ENCODE data around the gene EOGT.

EOGT gene

DNA sequence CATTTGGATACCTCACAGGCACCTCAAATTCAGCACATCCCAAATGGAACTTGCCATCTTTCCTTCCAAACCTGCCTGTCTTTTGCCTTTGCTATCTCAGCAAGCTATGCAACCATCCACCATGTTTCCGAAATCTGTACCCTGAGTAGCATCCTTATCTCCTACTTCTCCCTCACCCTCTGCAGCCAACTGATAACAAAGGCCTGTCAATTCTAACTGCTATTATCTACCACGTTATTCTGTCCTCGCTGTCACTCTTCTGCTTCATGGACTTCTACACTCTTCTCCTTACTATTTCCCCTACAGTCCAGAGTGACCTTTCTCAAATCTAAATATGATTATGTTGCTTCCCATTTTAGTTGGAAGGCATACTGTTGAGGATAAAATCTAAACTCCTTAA lies 55.6 kb downstream of the EOGT start:
- DNase-seq (ENCODE audit: low read depth) = no peak

DNA sequence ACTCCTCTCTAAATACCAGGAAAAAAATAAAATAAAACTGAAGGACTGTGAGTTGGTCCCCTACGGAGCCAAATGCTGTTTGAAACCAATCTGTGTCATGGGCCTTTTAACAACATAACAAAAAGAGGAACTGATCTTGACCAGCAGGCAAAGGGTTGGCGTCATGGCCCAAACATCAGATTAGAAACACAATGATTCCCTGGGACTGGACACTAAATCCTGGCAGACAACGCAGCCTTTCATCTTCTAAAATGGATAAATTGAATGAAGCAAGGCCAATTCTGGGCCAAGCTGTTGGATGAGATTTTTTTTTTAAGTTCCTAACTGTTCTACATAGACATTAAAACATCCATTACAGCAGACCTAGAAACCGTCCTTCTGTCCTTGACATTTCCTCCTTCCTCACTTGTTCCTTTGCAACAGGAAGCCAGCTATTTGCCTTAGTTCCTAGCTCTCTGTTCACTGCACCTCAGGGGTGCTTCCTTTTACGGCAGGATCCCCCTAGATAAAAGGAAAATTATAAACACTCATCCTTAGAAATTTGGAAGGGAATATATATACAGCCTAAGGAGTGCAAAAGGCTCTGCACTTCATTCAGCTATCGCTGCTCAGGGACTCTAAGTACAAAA lies 59.6 kb downstream of the EOGT start:
- no peak for DNase-seq (ENCODE audit: low read depth)

DNA sequence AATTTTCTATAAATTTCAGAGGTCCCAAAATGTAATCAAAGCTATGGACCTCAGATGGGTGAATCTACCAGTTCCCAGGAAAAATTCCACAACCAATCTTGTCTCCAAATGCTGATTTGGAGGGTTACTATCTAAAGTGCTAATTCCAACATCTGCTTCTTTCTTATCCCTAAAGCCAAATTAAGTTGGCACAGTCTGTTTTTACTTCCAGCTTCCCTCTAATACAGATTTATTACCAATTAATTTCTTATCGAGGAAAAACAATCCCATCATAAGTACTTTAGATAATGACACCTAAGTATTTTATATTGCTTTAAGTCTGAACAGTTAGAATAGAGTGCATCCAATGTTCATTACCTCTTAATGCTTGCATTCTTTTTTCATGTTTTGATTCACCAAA lies 68.3 kb downstream of the EOGT start:
- no peak for DNase-seq (ENCODE audit: low read depth)

DNA sequence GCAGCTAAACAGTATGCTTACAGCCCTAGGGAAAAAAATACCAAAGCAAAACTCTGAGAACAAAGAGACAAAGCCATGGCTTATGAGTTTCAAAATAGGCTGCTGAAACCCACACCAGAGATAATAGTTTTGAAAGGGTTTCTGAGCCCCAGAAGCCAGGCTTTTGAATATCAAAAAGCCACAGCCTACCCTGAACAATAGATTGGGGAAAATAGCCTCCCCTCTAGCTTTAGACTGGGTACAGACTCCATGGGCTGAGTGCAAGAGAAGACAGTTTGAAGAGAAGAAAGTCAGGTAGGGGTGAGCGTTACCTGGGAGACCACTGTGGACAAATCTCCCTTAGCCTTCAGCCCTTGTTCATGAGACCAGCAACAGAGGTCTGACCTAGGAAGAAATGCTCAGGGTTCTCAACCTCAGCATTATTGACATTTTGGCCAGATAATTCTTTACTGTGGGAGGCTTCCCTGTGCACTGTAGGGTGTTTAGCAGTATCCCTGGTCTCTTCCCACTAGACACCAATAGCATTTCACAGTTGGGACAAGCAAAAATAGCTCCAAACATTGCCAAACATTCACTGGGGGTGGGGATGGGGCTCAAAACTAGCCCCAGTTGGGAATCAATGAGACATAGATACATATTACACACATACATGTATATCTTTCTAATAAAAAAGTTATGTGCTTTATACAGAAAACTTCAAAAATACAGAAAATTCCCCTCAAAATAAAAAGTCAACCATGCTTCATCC lies 69.6 kb downstream of the EOGT start:
- no peak for DNase-seq (ENCODE audit: low read depth)

DNA sequence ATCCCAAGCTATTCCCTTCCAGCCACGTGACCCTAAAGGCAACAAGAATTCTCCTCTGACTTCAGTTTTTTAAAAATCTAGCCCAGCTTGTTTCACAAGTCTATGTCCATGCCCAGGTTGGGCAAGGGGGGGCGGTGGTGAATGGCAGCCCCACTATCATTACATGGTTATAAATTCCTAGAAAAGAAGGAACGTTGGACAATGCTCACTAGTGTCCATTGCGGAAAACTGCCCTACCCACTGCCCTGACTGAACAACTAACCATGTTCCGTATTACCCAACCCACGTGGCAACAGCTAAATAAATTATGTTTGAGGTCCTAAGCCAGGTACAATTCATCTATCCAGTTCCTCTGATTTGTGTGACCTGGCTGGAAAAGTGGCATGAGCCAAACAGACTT lies 72.4 kb downstream of the EOGT start:
- DNase-seq (ENCODE audit: low read depth) = no peak

DNA sequence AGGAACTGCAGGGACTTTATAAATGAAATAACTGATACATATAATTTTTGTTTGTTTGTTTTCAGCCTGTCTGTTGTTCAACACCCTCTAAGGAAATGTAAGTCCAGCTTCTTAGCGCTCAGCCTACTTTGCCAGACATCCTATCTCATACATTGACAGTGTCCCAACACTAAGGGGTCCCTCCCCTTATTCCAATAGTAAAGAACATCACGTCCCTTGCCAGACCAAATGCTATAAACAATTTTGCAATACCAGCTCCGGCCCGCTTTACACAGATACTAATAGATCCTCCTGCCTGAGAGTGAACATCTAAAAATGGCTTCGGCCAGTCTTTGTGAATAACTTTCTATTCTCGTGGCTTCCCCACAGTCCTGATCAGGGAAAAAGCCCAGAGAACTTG lies 76.6 kb downstream of the EOGT start:
- DNase-seq (ENCODE audit: low read depth) = no peak

DNA sequence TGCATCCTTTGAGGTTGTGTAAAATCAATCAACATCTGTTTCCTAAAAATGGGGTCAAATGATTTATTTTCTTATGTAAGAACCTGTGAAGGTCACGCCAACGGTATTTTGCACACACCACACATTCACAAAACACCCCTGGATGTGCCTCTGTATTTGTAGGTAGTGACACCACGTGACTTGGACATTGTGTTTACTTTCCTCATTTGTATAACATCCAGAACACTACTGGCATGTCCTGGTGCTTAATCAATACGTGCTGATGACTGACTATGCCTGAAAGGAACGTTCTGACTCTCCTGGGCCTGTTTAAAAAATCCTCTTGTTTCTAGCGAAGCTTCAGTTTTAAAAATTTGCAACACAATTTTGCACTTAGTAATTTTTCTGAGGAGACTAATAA lies 77.7 kb downstream of the EOGT start:
- DNase-seq (ENCODE audit: low read depth) = no peak

DNA sequence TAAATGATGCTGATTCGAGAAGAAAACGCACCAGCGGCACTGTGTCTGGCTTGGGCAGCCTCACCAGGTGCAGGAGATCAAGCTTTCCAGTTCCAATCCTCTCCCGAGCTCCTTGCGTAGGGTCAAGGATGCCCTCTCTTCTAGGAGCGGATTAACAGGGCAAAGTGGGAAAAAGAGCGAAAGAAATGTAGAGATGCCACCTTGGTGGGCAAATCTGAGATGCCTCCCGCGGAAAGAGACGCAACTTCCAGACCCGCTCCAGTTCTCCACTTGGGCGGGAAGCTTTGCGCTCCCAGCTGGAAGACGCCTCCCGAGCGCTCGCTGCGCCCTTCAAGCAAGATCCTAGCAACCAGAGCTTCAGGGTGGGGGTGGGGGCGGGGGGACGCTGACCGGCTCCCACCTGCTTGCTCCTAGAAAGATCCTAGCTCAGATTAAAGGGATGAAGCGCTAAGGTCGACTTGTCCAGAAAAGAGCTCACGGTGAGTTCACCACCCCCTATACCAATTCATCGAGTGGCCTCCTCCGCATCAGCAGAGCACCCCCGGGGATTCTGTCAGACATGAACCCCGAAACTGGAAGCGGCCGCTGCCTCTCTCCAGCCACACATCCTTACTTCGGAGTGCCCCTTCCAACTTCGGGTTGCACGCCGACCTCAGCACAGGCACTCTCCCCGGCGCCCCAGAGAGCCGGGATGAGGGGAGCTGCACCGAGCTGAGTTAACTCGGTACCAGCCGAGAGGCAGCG lies 81.9 kb downstream of the EOGT start:
- no peak for DNase-seq (ENCODE audit: low read depth)
